ENCODE measurements around the gene UGCG. TPM values are rescaled to one million over a fixed set of nuclear protein-coding genes. Genes with fewer than 3 reads are reported as not detected.

UGCG gene
- total and polyA plus RNA-seq, 10 of the 15 experiments (the other 5 are each of a cell fraction or from before 2014, with no cell fraction given), result 21.7 to 96.6 (median 48.9) TPM

DNA sequence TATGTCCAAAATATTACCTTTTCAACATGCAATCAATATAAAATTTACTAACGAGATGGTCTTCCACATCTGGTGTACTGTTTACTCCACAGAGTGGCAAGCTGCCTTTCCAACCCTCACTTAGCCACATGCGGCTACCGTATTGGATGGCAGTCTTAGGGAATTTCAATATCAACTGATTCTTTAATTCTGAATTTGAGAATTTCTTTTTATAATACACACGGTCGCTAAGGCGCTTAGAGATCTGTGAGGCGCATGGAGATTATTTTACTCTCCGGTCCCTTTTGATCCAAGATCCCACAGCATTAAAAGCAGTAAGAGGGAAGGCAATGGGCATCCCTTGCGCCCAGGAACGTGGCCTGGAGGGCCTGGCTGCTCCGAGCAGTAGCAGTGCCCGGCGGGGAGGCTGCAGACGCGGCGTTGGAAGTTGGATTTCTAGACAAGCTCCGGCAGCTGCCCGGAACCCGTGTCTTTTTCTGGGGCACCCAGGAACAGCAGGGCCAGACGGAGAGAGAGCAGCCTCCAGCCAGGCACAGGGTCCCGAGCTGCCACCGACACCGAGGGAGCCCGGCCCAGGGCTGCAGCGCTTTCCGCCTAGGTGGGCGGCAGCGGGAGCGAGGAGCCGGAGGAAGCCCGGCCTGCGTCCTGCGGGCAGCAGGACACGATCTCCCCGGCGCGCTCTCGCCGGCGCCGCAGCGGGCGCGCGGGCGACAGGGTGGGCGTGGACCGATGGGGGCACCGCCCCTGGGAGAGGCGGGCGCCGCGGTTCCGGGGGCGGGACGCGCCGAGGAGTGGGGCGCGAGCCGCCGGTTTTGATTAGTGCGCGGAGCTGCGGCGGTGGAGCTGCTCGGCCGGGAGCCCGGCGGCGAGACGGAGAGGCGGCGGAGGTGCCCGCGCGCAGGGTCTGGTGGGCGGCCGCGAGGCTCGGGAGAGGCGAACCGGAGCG, at the start of gene UGCG (continued):
- TF ChIP-seq, protein P1, sequence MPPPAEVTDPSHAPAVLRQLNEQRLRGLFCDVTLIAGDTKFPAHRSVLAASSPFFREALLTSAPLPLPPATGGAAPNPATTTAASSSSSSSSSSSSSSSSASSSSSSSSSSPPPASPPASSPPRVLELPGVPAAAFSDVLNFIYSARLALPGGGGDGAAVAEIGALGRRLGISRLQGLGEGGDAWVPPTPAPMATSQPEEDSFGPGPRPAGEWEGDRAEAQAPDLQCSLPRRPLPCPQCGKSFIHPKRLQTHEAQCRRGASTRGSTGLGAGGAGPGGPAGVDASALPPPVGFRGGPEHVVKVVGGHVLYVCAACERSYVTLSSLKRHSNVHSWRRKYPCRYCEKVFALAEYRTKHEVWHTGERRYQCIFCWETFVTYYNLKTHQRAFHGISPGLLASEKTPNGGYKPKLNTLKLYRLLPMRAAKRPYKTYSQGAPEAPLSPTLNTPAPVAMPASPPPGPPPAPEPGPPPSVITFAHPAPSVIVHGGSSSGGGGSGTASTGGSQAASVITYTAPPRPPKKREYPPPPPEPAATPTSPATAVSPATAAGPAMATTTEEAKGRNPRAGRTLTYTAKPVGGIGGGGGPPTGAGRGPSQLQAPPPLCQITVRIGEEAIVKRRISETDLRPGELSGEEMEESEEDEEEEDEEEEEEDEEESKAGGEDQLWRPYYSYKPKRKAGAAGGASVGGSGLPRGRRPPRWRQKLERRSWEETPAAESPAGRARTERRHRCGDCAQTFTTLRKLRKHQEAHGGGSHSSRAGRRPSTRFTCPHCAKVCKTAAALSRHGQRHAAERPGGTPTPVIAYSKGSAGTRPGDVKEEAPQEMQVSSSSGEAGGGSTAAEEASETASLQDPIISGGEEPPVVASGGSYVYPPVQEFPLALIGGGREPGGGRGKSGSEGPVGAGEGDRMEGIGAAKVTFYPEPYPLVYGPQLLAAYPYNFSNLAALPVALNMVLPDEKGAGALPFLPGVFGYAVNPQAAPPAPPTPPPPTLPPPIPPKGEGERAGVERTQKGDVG (CRISPR knock-in tag; IDR thresholded peaks at IDR 0.05), result no peak
- TF ChIP-seq RAD21 (IDR thresholded peaks at IDR 0.05; ENCODE audit: insufficient read depth, low read depth, low read length), result 0 out of 2 replicates have a peak, but pooled peaks have one; percentile 2
- TF ChIP-seq, protein P2, sequence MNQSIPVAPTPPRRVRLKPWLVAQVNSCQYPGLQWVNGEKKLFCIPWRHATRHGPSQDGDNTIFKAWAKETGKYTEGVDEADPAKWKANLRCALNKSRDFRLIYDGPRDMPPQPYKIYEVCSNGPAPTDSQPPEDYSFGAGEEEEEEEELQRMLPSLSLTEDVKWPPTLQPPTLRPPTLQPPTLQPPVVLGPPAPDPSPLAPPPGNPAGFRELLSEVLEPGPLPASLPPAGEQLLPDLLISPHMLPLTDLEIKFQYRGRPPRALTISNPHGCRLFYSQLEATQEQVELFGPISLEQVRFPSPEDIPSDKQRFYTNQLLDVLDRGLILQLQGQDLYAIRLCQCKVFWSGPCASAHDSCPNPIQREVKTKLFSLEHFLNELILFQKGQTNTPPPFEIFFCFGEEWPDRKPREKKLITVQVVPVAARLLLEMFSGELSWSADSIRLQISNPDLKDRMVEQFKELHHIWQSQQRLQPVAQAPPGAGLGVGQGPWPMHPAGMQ (IDR thresholded peaks at IDR 0.05; ENCODE audit: borderline replicate concordance), result no peak
- TF ChIP-seq, protein P3, sequence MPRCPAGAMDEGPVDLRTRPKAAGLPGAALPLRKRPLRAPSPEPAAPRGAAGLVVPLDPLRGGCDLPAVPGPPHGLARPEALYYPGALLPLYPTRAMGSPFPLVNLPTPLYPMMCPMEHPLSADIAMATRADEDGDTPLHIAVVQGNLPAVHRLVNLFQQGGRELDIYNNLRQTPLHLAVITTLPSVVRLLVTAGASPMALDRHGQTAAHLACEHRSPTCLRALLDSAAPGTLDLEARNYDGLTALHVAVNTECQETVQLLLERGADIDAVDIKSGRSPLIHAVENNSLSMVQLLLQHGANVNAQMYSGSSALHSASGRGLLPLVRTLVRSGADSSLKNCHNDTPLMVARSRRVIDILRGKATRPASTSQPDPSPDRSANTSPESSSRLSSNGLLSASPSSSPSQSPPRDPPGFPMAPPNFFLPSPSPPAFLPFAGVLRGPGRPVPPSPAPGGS (IDR thresholded peaks at IDR 0.05; ENCODE audit: borderline replicate concordance, insufficient read depth, low read depth, low read length, poor library complexity, severe bottlenecking), result peak; percentile 34
- no peak for TF ChIP-seq CREB1 (IDR thresholded peaks at IDR 0.05; ENCODE audit: low read depth)
- no peak for TF ChIP-seq ZSCAN29 (IDR thresholded peaks at IDR 0.05)
- TF ChIP-seq POLR2AphosphoS5 (IDR thresholded peaks at IDR 0.05; ENCODE audit: low read length), result peak; percentile 92
- no peak for TF ChIP-seq ASH2L (IDR thresholded peaks at IDR 0.05; ENCODE audit: borderline replicate concordance, low read depth)
- TF ChIP-seq CEBPB (IDR thresholded peaks at IDR 0.05; ENCODE audit: borderline replicate concordance in 1 of 2, low read depth in 2 of 2, low read length in 2 of 2), result no peak
- TF ChIP-seq RBBP5 (conservative IDR thresholded peaks at IDR 0.05), result no peak; the same call in 1 of the 2 replicates
- peak; percentile 82; the same call in 1 of the 2 replicates for TF ChIP-seq ZNF217 (IDR thresholded peaks at IDR 0.05)
- 0 out of 2 replicates have a peak, but pooled peaks have one; percentile 47 for TF ChIP-seq YY1 (IDR thresholded peaks at IDR 0.05; ENCODE audit: low read depth, low read length)
- no peak for TF ChIP-seq ZNF622 (IDR thresholded peaks at IDR 0.05)
- TF ChIP-seq, protein P4, sequence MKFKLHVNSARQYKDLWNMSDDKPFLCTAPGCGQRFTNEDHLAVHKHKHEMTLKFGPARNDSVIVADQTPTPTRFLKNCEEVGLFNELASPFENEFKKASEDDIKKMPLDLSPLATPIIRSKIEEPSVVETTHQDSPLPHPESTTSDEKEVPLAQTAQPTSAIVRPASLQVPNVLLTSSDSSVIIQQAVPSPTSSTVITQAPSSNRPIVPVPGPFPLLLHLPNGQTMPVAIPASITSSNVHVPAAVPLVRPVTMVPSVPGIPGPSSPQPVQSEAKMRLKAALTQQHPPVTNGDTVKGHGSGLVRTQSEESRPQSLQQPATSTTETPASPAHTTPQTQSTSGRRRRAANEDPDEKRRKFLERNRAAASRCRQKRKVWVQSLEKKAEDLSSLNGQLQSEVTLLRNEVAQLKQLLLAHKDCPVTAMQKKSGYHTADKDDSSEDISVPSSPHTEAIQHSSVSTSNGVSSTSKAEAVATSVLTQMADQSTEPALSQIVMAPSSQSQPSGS (IDR thresholded peaks at IDR 0.05; ENCODE audit: low read length), result no peak
- TF ChIP-seq POU2F2 (IDR thresholded peaks at IDR 0.05; ENCODE audit: borderline replicate concordance, low read depth, low read length), result peak; percentile 64; the same call in 1 of the 3 replicates
- TF ChIP-seq ZNF207 (IDR thresholded peaks at IDR 0.05; ENCODE audit: borderline replicate concordance), result peak; percentile 70; the same call in 1 of the 2 replicates
- TF ChIP-seq MEF2B (IDR thresholded peaks at IDR 0.05; ENCODE audit: partially characterized antibody, poor library complexity, severe bottlenecking), result no peak
- TF ChIP-seq, protein P5, sequence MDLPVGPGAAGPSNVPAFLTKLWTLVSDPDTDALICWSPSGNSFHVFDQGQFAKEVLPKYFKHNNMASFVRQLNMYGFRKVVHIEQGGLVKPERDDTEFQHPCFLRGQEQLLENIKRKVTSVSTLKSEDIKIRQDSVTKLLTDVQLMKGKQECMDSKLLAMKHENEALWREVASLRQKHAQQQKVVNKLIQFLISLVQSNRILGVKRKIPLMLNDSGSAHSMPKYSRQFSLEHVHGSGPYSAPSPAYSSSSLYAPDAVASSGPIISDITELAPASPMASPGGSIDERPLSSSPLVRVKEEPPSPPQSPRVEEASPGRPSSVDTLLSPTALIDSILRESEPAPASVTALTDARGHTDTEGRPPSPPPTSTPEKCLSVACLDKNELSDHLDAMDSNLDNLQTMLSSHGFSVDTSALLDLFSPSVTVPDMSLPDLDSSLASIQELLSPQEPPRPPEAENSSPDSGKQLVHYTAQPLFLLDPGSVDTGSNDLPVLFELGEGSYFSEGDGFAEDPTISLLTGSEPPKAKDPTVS (IDR thresholded peaks at IDR 0.05; ENCODE audit: low read depth, low read length), result no peak
- no peak for TF ChIP-seq ESRRA (IDR thresholded peaks at IDR 0.05; ENCODE audit: low read length)
- TF ChIP-seq MYC (IDR thresholded peaks at IDR 0.05; ENCODE audit: insufficient read depth, insufficient read length, insufficient replicate concordance, low read length, severe bottlenecking), result no peak

Measured in GM12878 (cell line).